SK-N-SH (cell line): ENCODE measurements around the gene COL5A1. TPM values are rescaled to one million over a fixed set of nuclear protein-coding genes. Genes with fewer than 3 reads are reported as not detected.

Experiments
- CTCF ChIA-PET: fragments of 300-600, 350-600 bp; formaldehyde crosslinking; extraction: SDS; loops from one replicate; lab custom pipeline; 2021; lab: Yijun Ruan, JAX
- POLR2A ChIA-PET: fragments of 350-600 bp; sonication (Branson Sonifier 250); formaldehyde crosslinking; extraction: SDS; loops from one replicate; lab custom pipeline; 2020; ENCODE audit warnings: antibody characterized with exemption, inconsistent platforms; lab: Yijun Ruan, JAX
- DNase-seq: peaks from one replicate; pipeline ENCODE4 v3.0.0; 2012
- H2AFZ ChIP-seq: fragments of 200-600 bp; sonication (generic); 2 replicates; pipeline ENCODE4 v1.8.1; 2016; ENCODE audit warnings: antibody characterized with exemption, mild to moderate bottlenecking, low read depth
- H3F3A ChIP-seq: fragments of 200-600 bp; sonication (generic); replicated peaks from 2 replicates; pipeline ENCODE3; 2016; ENCODE audit warnings: antibody characterized with exemption, mild to moderate bottlenecking; ENCODE audit not compliant: insufficient read depth
- H3K27ac ChIP-seq, 2 experiments: fragments of 200-500 bp in 1 of 2; fragments of 200-600 bp in 1 of 2; sonication (Bioruptor generic) in 1 of 2; sonication (generic), shearing (Covaris generic) in 1 of 2; 2 replicates each; pipeline versions ENCODE4 v1.5.1 to v1.6.1; 2014 to 2016; ENCODE audit warnings: low read depth in 2 of 2, inconsistent platforms in 1 of 2, low read length in 1 of 2, mild to moderate bottlenecking in 1 of 2, mixed read lengths in 1 of 2
- H3K27me3 ChIP-seq: fragments of 200-600 bp; sonication (generic), shearing (Covaris generic); 2 replicates; pipeline ENCODE4 v1.6.1; 2016; ENCODE audit warnings: mixed run types; ENCODE audit not compliant: insufficient read depth
- H3K36me3 ChIP-seq, 2 experiments: fragments of 200-500 bp in 1 of 2; fragments of 200-600 bp in 1 of 2; sonication (Bioruptor generic) in 1 of 2; sonication (generic) in 1 of 2; replicated peaks in 1 of 2; 2 replicates each; pipeline versions ENCODE3 to v1.5.1; 2014 to 2016; ENCODE audit warnings: low read length in 1 of 2, mild to moderate bottlenecking in 1 of 2; ENCODE audit not compliant: insufficient read depth in 2 of 2, control insufficient read depth in 1 of 2
- H3K4me1 ChIP-seq, 2 experiments: fragments of 200-500 bp in 1 of 2; fragments of 200-600 bp in 1 of 2; sonication (Bioruptor generic) in 1 of 2; sonication (generic), shearing (Covaris generic) in 1 of 2; 2 replicates each; pipeline versions ENCODE4 v1.5.1 to v1.6.1; 2014 to 2016; ENCODE audit warnings: low read depth in 1 of 2, low read length in 1 of 2, mixed run types in 1 of 2; ENCODE audit not compliant: insufficient read depth in 2 of 2, control insufficient read depth in 1 of 2
- H3K4me2 ChIP-seq: fragments of 200-600 bp; sonication (generic), shearing (Covaris generic); 2 replicates; pipeline ENCODE4 v1.6.1; 2017; ENCODE audit warnings: mixed run types
- H3K4me3 ChIP-seq, 2 experiments: fragments of 200-500 bp in 1 of 2; fragments of 200-600 bp in 1 of 2; sonication (Bioruptor generic) in 1 of 2; sonication (generic), shearing (Covaris generic) in 1 of 2; 2 replicates each; pipeline versions ENCODE4 v1.5.1 to v1.8.1; 2014 to 2016; ENCODE audit warnings: low read depth in 2 of 2, inconsistent platforms in 1 of 2, low read length in 1 of 2, mild to moderate bottlenecking in 1 of 2, mixed read lengths in 1 of 2, moderate library complexity in 1 of 2
- H3K79me2 ChIP-seq: fragments of 200-600 bp; sonication (generic); 2 replicates; pipeline ENCODE4 v1.8.1; 2017; ENCODE audit warnings: mild to moderate bottlenecking; ENCODE audit not compliant: insufficient read depth
- H3K9ac ChIP-seq: fragments of 200-600 bp; sonication (generic); 2 replicates; pipeline ENCODE4 v1.6.1; 2017; ENCODE audit warnings: mixed run types
- H3K9me2 ChIP-seq: fragments of 200-600 bp; sonication (generic); 2 replicates; pipeline ENCODE4 v1.6.1; 2017; ENCODE audit warnings: mixed run types
- H3K9me3 ChIP-seq: fragments of 200-600 bp; sonication (generic); 2 replicates; pipeline ENCODE4 v1.6.1; 2017; ENCODE audit warnings: mixed run types, mild to moderate bottlenecking, moderate library complexity
- H4K20me1 ChIP-seq: fragments of 200-600 bp; sonication (generic); 2 replicates; pipeline ENCODE4 v1.6.1; 2017; ENCODE audit warnings: mild to moderate bottlenecking, mixed run types; ENCODE audit not compliant: insufficient read depth
- ELF1 ChIP-seq: IDR thresholded peaks from 2 replicates; pipeline ENCODE4 v1.4.0; 2012
- EZH2phosphoT487 ChIP-seq: fragments of 200-600 bp; sonication (generic); IDR thresholded peaks from 2 replicates; pipeline ENCODE4 v1.6.1; 2017; ENCODE audit warnings: low read depth, mixed run types, mild to moderate bottlenecking, antibody characterized with exemption, moderate library complexity, borderline replicate concordance
- FOSL2 ChIP-seq: IDR thresholded peaks from 2 replicates; pipeline ENCODE4 v1.4.0; 2012; ENCODE audit warnings: low read depth, mild to moderate bottlenecking, moderate library complexity, borderline replicate concordance
- FOXJ3 ChIP-seq: sonication (generic); formaldehyde crosslinking; IDR thresholded peaks from 2 replicates; pipeline ENCODE4 v1.5.1; 2020; ENCODE audit warnings: mild to moderate bottlenecking, missing genetic modification reagents
- FOXM1 ChIP-seq: IDR thresholded peaks from 2 replicates; pipeline ENCODE4 v1.4.0; 2012; ENCODE audit warnings: low read depth, mild to moderate bottlenecking
- GATA2 ChIP-seq: sonication (generic); formaldehyde crosslinking; IDR thresholded peaks from 2 replicates; pipeline ENCODE4 v1.5.0; 2020; ENCODE audit warnings: mild to moderate bottlenecking, missing genetic modification reagents
- MAX ChIP-seq: IDR thresholded peaks from 2 replicates; pipeline ENCODE4 v1.4.0; 2012; ENCODE audit warnings: low read depth
- MEF2A ChIP-seq: IDR thresholded peaks from 2 replicates; pipeline ENCODE4 v1.4.0; 2012; ENCODE audit warnings: low read depth, borderline replicate concordance
- MXI1 ChIP-seq: IDR thresholded peaks from 2 replicates; pipeline ENCODE4 v1.6.1; 2012; ENCODE audit warnings: mild to moderate bottlenecking, low read depth, low read length, improper control_type of control experiment
- NFIC ChIP-seq: IDR thresholded peaks from 2 replicates; pipeline ENCODE4 v1.4.0; 2012; ENCODE audit warnings: borderline replicate concordance
- NRF1 ChIP-seq: IDR thresholded peaks from 2 replicates; pipeline ENCODE4 v1.6.1; 2012; ENCODE audit warnings: low read depth, mild to moderate bottlenecking, low read length
- POLR2AphosphoS5 ChIP-seq: IDR thresholded peaks from 2 replicates; pipeline ENCODE4 v1.6.1; 2012; ENCODE audit warnings: low read depth, low read length
- RAD21 ChIP-seq: IDR thresholded peaks from 2 replicates; pipeline ENCODE4 v1.6.1; 2012; ENCODE audit warnings: mild to moderate bottlenecking, low read length
- RCOR1 ChIP-seq: fragments of 150-350 bp; IDR thresholded peaks from 2 replicates; pipeline ENCODE4 v1.6.1; 2017; ENCODE audit warnings: antibody characterized with exemption, low read length
- REST ChIP-seq: IDR thresholded peaks from 2 replicates; pipeline ENCODE4 v1.6.1; 2012; ENCODE audit warnings: mild to moderate bottlenecking, low read depth, low read length, moderate library complexity
- SIN3A ChIP-seq: IDR thresholded peaks from 2 replicates; pipeline ENCODE4 v1.6.1; 2012; ENCODE audit warnings: low read depth, mild to moderate bottlenecking, low read length, moderate library complexity, borderline replicate concordance
- SMC3 ChIP-seq: IDR thresholded peaks from 2 replicates; pipeline ENCODE4 v1.6.1; 2012; ENCODE audit warnings: low read depth, low read length, improper control_type of control experiment
- TEAD4 ChIP-seq: IDR thresholded peaks from 2 replicates; pipeline ENCODE4 v1.4.0; 2012; ENCODE audit warnings: mild to moderate bottlenecking, borderline replicate concordance; ENCODE audit not compliant: insufficient read depth
- USF1 ChIP-seq: IDR thresholded peaks from 2 replicates; pipeline ENCODE4 v1.4.0; 2012; ENCODE audit warnings: low read depth, borderline replicate concordance
- ZBTB33 ChIP-seq: IDR thresholded peaks from 2 replicates; pipeline ENCODE4 v1.4.0; 2012; ENCODE audit warnings: low read depth, borderline replicate concordance
- WGBS: methylation state at CpG from one replicate; pipeline ENCODE4 v1.1.6; 2017; ENCODE audit warnings: low lambda C conversion rate; 5-methylcytosine and 5-hydroxymethylcytosine counted together
- polyA plus RNA-seq, 3 experiments: library from polyadenylated mRNA; depleted of rRNA; stranded (reverse); fragments of >200 nt; gene quantifications; 2 replicates each; pipeline ENCODE4 v1.2.3, GENCODE V29; 2012

The COL5A1 gene
- polyA plus RNA-seq, 1 of the 3 experiments (the other 2 are of a cell fraction) = 73.8 TPM

GRCh38 chr9:134601764-134602163 lies 39.8 kb upstream of the COL5A1 start:
- WGBS = 100% methylated on average over 7 of the region's 7 CpGs
- peak overlapping the region in 1 of 2 experiments; percentile 98; a peak in 2 of 4 replicates for H3K27ac ChIP-seq
- 0 out of 4 replicates have a peak, but pooled peaks cover 0 to 6% of the 10 kb centered on the region in 2 experiments for H3K4me1 ChIP-seq
- H3K36me3 ChIP-seq = no peaks in the 10 kb centered on the region
- TF ChIP-seq SMC3 (no peak), ELF1 (no peak), MAX (no peak), MEF2A (no peak), FOXM1 (no peak), NRF1 (no peak), NFIC (no peak), GATA2 (CRISPR knock-in tag) (no peak), ZBTB33 (no peak), USF1 (no peak), RAD21 (no peak), MXI1 (no peak), FOSL2 (no peak), FOXJ3 (CRISPR knock-in tag) (no peak), SIN3A (no peak), TEAD4 (no peak), RCOR1 (no peak), REST (no peak), EZH2phosphoT487 (no peak), POLR2AphosphoS5 (no peak)
- peak overlapping the region; percentile 67 for H3K4me2 ChIP-seq
- H3F3A ChIP-seq = peaks cover 31% of the 10 kb centered on the region
- H3K9me3 ChIP-seq = no peaks in the 10 kb centered on the region
- POLR2A ChIA-PET = no interaction called here
- no peaks in the 10 kb centered on the region for H3K9me2 ChIP-seq
- no peaks in the 10 kb centered on the region for H4K20me1 ChIP-seq
- H3K9ac ChIP-seq = peak overlapping the region; percentile 32; the same call in 1 of the 2 replicates
- no peaks in the 10 kb centered on the region for H3K79me2 ChIP-seq
- H3K4me3 ChIP-seq = no peak overlapping the region
- H3K27me3 ChIP-seq = no peaks in the 10 kb centered on the region
- H2AFZ ChIP-seq = no peak overlapping the region
- CTCF ChIA-PET = no interaction called here
- no peak for DNase-seq
